Liver (tissue), 3 donors: Measurements from ENCODE around the gene RAD23B.

Source experiments
- CTCF ChIP-seq: fragments of 150-350 bp; IDR thresholded peaks from 2 replicates; pipeline ENCODE4 v1.5.1; 2017; ENCODE audit warnings: improper control_type of control experiment, low read depth, low read length; ENCODE audit not compliant: missing input control
- EGR1 ChIP-seq, 2 donors: IDR thresholded peaks; 2 replicates each; pipeline ENCODE4 v1.6.1; 2016 to 2018; ENCODE audit warnings: antibody characterized with exemption in 2 of 2, low read depth in 2 of 2
- donor health status: healthy.
- donor health status: healthy.

- TF ChIP-seq CTCF (no peak), EGR1 (IDR thresholded peaks at IDR 0.05; ENCODE audit: low read depth in 2 of 2) (no peak)
These were observed 1.9 kb upstream of the RAD23B start for GRCh38 chr9:107281184-107281583.
